ENCODE measurements around the gene BRSK2. TPM values are rescaled to one million over a fixed set of nuclear protein-coding genes. Genes with fewer than 3 reads are reported as not detected.

The BRSK2 gene
- total RNA-seq, 1 donor from 2014 or later: 1.7 TPM

- Mint-ChIP-seq H3K27me3 (ENCODE audit: unreplicated experiment) (no peaks in the 10 kb centered on the region), H3K36me3 (ENCODE audit: unreplicated experiment) (no peaks in the 10 kb centered on the region), H3K27ac (ENCODE audit: unreplicated experiment) (no peak overlapping the region), H3K4me1 (ENCODE audit: unreplicated experiment) (no peaks in the 10 kb centered on the region), H3K4me3 (ENCODE audit: unreplicated experiment) (no peak overlapping the region), H3K9me3 (ENCODE audit: unreplicated experiment) (no peaks in the 10 kb centered on the region)
- TF ChIP-seq, protein P1, sequence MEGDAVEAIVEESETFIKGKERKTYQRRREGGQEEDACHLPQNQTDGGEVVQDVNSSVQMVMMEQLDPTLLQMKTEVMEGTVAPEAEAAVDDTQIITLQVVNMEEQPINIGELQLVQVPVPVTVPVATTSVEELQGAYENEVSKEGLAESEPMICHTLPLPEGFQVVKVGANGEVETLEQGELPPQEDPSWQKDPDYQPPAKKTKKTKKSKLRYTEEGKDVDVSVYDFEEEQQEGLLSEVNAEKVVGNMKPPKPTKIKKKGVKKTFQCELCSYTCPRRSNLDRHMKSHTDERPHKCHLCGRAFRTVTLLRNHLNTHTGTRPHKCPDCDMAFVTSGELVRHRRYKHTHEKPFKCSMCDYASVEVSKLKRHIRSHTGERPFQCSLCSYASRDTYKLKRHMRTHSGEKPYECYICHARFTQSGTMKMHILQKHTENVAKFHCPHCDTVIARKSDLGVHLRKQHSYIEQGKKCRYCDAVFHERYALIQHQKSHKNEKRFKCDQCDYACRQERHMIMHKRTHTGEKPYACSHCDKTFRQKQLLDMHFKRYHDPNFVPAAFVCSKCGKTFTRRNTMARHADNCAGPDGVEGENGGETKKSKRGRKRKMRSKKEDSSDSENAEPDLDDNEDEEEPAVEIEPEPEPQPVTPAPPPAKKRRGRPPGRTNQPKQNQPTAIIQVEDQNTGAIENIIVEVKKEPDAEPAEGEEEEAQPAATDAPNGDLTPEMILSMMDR (IDR thresholded peaks at IDR 0.05): no peak
- no peak for DNase-seq (ENCODE audit: extremely low spot score, unreplicated experiment)
These were observed 49.6 kb downstream of the BRSK2 start for GRCh38 chr11:1439341-1439740.

DNA sequence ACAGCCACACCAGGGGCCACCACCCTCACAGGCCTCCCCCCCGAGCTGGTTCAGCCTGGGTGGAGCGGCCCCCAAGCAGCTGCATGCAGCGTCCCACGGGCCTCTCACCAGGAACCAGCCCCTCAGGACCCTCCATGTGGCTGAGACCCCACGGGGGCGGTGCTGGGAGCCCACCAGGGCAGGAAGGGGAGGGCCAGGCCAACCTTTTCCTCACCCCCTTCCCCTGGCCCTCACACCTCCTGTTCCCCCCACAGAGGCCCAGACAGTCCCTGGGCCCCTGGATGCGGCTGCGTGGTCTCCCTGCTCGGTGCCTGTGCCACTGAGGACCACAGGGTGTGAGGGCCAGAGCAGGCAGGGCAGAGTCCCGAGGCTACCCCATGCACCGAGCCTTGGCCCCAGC lies 50.3 kb downstream of the BRSK2 start:
- Mint-ChIP-seq H3K9me3 (ENCODE audit: unreplicated experiment) (no peaks in the 10 kb centered on the region), H3K4me1 (ENCODE audit: unreplicated experiment) (no peaks in the 10 kb centered on the region), H3K27me3 (ENCODE audit: unreplicated experiment) (no peaks in the 10 kb centered on the region), H3K4me3 (ENCODE audit: unreplicated experiment) (no peak overlapping the region), H3K27ac (ENCODE audit: unreplicated experiment) (no peak overlapping the region), H3K36me3 (ENCODE audit: unreplicated experiment) (no peaks in the 10 kb centered on the region)
- no peak for DNase-seq (ENCODE audit: extremely low spot score, unreplicated experiment)
- TF ChIP-seq, protein P1 (IDR thresholded peaks at IDR 0.05): no peak

- DNase-seq (ENCODE audit: extremely low spot score, unreplicated experiment): no peak
- no peaks in the 10 kb centered on the region for H3K4me1 Mint-ChIP-seq (ENCODE audit: unreplicated experiment)
- no peak overlapping the region for H3K27ac Mint-ChIP-seq (ENCODE audit: unreplicated experiment)
- TF ChIP-seq, protein P1 (IDR thresholded peaks at IDR 0.05): no peak
- H3K4me3 Mint-ChIP-seq (ENCODE audit: unreplicated experiment): no peak overlapping the region
- H3K9me3 Mint-ChIP-seq (ENCODE audit: unreplicated experiment): no peaks in the 10 kb centered on the region
- no peaks in the 10 kb centered on the region for H3K36me3 Mint-ChIP-seq (ENCODE audit: unreplicated experiment)
- H3K27me3 Mint-ChIP-seq (ENCODE audit: unreplicated experiment): no peaks in the 10 kb centered on the region
These were observed 50.8 kb downstream of the BRSK2 start for GRCh38 chr11:1440496-1440895.

- no peak for DNase-seq (ENCODE audit: extremely low spot score, unreplicated experiment)
- no peaks in the 10 kb centered on the region for H3K9me3 Mint-ChIP-seq (ENCODE audit: unreplicated experiment)
- no peak overlapping the region for H3K27ac Mint-ChIP-seq (ENCODE audit: unreplicated experiment)
- H3K4me3 Mint-ChIP-seq (ENCODE audit: unreplicated experiment): no peak overlapping the region
- H3K36me3 Mint-ChIP-seq (ENCODE audit: unreplicated experiment): no peaks in the 10 kb centered on the region
- H3K4me1 Mint-ChIP-seq (ENCODE audit: unreplicated experiment): no peaks in the 10 kb centered on the region
- H3K27me3 Mint-ChIP-seq (ENCODE audit: unreplicated experiment): no peaks in the 10 kb centered on the region
- TF ChIP-seq, protein P1 (IDR thresholded peaks at IDR 0.05): no peak
These were observed 52.4 kb downstream of the BRSK2 start for GRCh38 chr11:1442163-1442562.

- Mint-ChIP-seq H3K9me3 (ENCODE audit: unreplicated experiment) (no peaks in the 10 kb centered on the region), H3K27me3 (ENCODE audit: unreplicated experiment) (no peaks in the 10 kb centered on the region), H3K4me3 (ENCODE audit: unreplicated experiment) (no peak overlapping the region), H3K36me3 (ENCODE audit: unreplicated experiment) (no peaks in the 10 kb centered on the region), H3K4me1 (ENCODE audit: unreplicated experiment) (no peaks in the 10 kb centered on the region), H3K27ac (ENCODE audit: unreplicated experiment) (no peak overlapping the region)
- no peak for DNase-seq (ENCODE audit: extremely low spot score, unreplicated experiment)
- TF ChIP-seq, protein P1 (IDR thresholded peaks at IDR 0.05): no peak
These were observed 53.2 kb downstream of the BRSK2 start for GRCh38 chr11:1442807-1443366.

Data from osteocyte (in vitro differentiated cells).